ENCODE measurements around the gene ZNF547. TPM values are rescaled to one million over a fixed set of nuclear protein-coding genes. Genes with fewer than 3 reads are reported as not detected.
A peak's percentile ranks its signal among the peaks of the same experiment; 100 is the strongest.
"Not testable (repeated sequence)": the region's sequence is repeated elsewhere in the genome, so short reads cannot be mapped to it uniquely, and the experiment has no call there.

Gene ZNF547
- polyA plus RNA-seq, 3 donors, result 0.54 to 1.1 (median 0.72) TPM

GRCh38 chr19:57362419-57362818, 932 bp upstream of the ZNF547 start:
- no peak overlapping the region for H3K27ac ChIP-seq (ENCODE audit: low read depth, low read length)
- WGBS, 3 donors, result 64 to 74% (median 68%) methylated on average over 2 of the region's 2 CpGs

- WGBS, 3 donors, result 0 to 2% (median 1%) methylated on average over 14 to 18 of the region's 18 CpGs
These were observed 384 bp downstream of the ZNF547 start for GRCh38 chr19:57363688-57364181.

GRCh38 chr19:57366776-57367175, 3.4 kb downstream of the ZNF547 start:
- no peak overlapping the region for H3K27ac ChIP-seq (ENCODE audit: low read depth, low read length)
- WGBS, 3 donors, result 90 to 94% (median 91%) methylated on average over 2 of the region's 2 CpGs

More at GRCh38 chr19:57363688-57364181, 384 bp downstream of the ZNF547 start:
- peak overlapping the region; percentile 66 for H3K27ac ChIP-seq (ENCODE audit: low read depth, low read length)

- WGBS, 3 donors, result 95 to 97% (median 95%) methylated on average over 6 of the region's 6 CpGs
- no peak overlapping the region for H3K27ac ChIP-seq (ENCODE audit: low read depth, low read length)
These were observed 10.8 kb downstream of the ZNF547 start for GRCh38 chr19:57374179-57374578.

GRCh38 chr19:57374647-57375046, 11.3 kb downstream of the ZNF547 start:
- H3K27ac ChIP-seq (ENCODE audit: low read depth, low read length), result not testable (repeated sequence)
- 96 to 98% (median 97%) methylated on average over 2 of the region's 2 CpGs for WGBS, 3 donors

- H3K27ac ChIP-seq (ENCODE audit: low read depth, low read length), result no peak overlapping the region
- WGBS, 3 donors, result 93 to 96% (median 94%) methylated on average over 6 of the region's 6 CpGs
These were observed 12.8 kb downstream of the ZNF547 start for GRCh38 chr19:57376151-57376550.

- no peak overlapping the region for H3K27ac ChIP-seq (ENCODE audit: low read depth, low read length)
- 94 to 95% (median 95%) methylated on average over 3 of the region's 3 CpGs for WGBS, 3 donors
These were observed 14.3 kb downstream of the ZNF547 start for GRCh38 chr19:57377498-57378146.

GRCh38 chr19:57380923-57381322, 17.6 kb downstream of the ZNF547 start:
- no peak overlapping the region for H3K27ac ChIP-seq (ENCODE audit: low read depth, low read length)

- H3K27ac ChIP-seq (ENCODE audit: low read depth, low read length), result no peak overlapping the region
- WGBS, 3 donors, result 77 to 83% (median 78%) methylated on average over 7 of the region's 7 CpGs
These were observed 19.6 kb downstream of the ZNF547 start for GRCh38 chr19:57382806-57383488.

- 54 to 59% (median 59%) methylated on average over 11 of the region's 11 CpGs for WGBS, 3 donors
- no peak overlapping the region for H3K27ac ChIP-seq (ENCODE audit: low read depth, low read length)
These were observed 25.9 kb downstream of the ZNF547 start for GRCh38 chr19:57389194-57389729.

- 0 to 1% (median 0%) methylated on average over 50 of the region's 50 CpGs for WGBS, 3 donors
- H3K27ac ChIP-seq (ENCODE audit: low read depth, low read length), result peak within 1 kb of the TSS; percentile 88
These were observed 26.6 kb downstream of the ZNF547 start, which contains the start of gene ZNF548 for GRCh38 chr19:57389730-57390598. Gene ZNF548 (plus strand): TSS chr19:57389854. CDS start chr19:57390100, 246 bp downstream.

- 73 to 94% (median 89%) methylated on average over 5 of the region's 5 CpGs for WGBS, 3 donors
- H3K27ac ChIP-seq (ENCODE audit: low read depth, low read length), result no peak overlapping the region
These were observed 32.4 kb downstream of the ZNF547 start for GRCh38 chr19:57395710-57396109.

- WGBS, 3 donors, result 97 to 99% (median 98%) methylated on average over 5 of the region's 5 CpGs
- no peak overlapping the region for H3K27ac ChIP-seq (ENCODE audit: low read depth, low read length)
These were observed 35.5 kb downstream of the ZNF547 start for GRCh38 chr19:57398868-57399267.

GRCh38 chr19:57403737-57404563, 40.6 kb downstream of the ZNF547 start:
- WGBS, 3 donors, result 87 to 95% (median 90%) methylated on average over 9 of the region's 9 CpGs
- no peak overlapping the region for H3K27ac ChIP-seq (ENCODE audit: low read depth, low read length)

GRCh38 chr19:57406516-57407123, 43.3 kb downstream of the ZNF547 start:
- 15 to 18% (median 17%) methylated on average over 8 of the region's 8 CpGs for WGBS, 3 donors
- no peak overlapping the region for H3K27ac ChIP-seq (ENCODE audit: low read depth, low read length)

GRCh38 chr19:57410877-57411671, 47.7 kb downstream of the ZNF547 start, which contains the start of gene ZNF17:
Gene ZNF17 (plus strand): TSS chr19:57411161. CDS start chr19:57413616, 2,455 bp downstream.
- H3K27ac ChIP-seq (ENCODE audit: low read depth, low read length), result no peak within 1 kb of the TSS
- 0 to 1% (median 1%) methylated on average over 55 of the region's 55 CpGs for WGBS, 3 donors

Data from adipose tissue (tissue), 3 donors.